Central memory CD8-positive, alpha-beta T cell (primary cell): Measurements from ENCODE around the gene DNAH11.
A peak's percentile ranks its signal among the peaks of the same experiment; 100 is the strongest.

Experiments
- ATAC-seq: fragments of 150-1000 bp; cut with Tn5 transposase; replicated peaks from 2 replicates; pipeline ENCODE4 v1.10.0; 2022; ENCODE audit warnings: mild to moderate bottlenecking, moderate FRiP score, moderate number of reproducible peaks; ENCODE audit not compliant: poor library complexity, severe bottlenecking; ENCODE audit errors: extremely low read depth
- DNase-seq, 2 donors: peaks; one replicate each; pipeline ENCODE4 v3.0.0; 2021; ENCODE audit warnings: low spot score in 2 of 2
- H3K27ac Mint-ChIP-seq: one replicate; pipeline ENCODE4 v1.8.0; 2022; ENCODE audit warnings: low read depth, mild to moderate bottlenecking, moderate library complexity, mixed read lengths
- H3K27me3 Mint-ChIP-seq: one replicate; pipeline ENCODE4 v1.8.0; 2022; ENCODE audit warnings: mixed read lengths
- H3K36me3 Mint-ChIP-seq: one replicate; pipeline ENCODE4 v1.8.0; 2022; ENCODE audit warnings: mild to moderate bottlenecking, moderate library complexity, mixed read lengths; ENCODE audit not compliant: insufficient read depth
- H3K4me1 Mint-ChIP-seq: one replicate; pipeline ENCODE4 v1.8.0; 2022; ENCODE audit warnings: mixed read lengths
- H3K4me3 Mint-ChIP-seq: one replicate; pipeline ENCODE4 v1.8.0; 2022; ENCODE audit warnings: mild to moderate bottlenecking, moderate library complexity, mixed read lengths
- H3K9me3 Mint-ChIP-seq: one replicate; pipeline ENCODE4 v1.8.0; 2022; ENCODE audit warnings: mixed read lengths

The DNAH11 gene, protein sequence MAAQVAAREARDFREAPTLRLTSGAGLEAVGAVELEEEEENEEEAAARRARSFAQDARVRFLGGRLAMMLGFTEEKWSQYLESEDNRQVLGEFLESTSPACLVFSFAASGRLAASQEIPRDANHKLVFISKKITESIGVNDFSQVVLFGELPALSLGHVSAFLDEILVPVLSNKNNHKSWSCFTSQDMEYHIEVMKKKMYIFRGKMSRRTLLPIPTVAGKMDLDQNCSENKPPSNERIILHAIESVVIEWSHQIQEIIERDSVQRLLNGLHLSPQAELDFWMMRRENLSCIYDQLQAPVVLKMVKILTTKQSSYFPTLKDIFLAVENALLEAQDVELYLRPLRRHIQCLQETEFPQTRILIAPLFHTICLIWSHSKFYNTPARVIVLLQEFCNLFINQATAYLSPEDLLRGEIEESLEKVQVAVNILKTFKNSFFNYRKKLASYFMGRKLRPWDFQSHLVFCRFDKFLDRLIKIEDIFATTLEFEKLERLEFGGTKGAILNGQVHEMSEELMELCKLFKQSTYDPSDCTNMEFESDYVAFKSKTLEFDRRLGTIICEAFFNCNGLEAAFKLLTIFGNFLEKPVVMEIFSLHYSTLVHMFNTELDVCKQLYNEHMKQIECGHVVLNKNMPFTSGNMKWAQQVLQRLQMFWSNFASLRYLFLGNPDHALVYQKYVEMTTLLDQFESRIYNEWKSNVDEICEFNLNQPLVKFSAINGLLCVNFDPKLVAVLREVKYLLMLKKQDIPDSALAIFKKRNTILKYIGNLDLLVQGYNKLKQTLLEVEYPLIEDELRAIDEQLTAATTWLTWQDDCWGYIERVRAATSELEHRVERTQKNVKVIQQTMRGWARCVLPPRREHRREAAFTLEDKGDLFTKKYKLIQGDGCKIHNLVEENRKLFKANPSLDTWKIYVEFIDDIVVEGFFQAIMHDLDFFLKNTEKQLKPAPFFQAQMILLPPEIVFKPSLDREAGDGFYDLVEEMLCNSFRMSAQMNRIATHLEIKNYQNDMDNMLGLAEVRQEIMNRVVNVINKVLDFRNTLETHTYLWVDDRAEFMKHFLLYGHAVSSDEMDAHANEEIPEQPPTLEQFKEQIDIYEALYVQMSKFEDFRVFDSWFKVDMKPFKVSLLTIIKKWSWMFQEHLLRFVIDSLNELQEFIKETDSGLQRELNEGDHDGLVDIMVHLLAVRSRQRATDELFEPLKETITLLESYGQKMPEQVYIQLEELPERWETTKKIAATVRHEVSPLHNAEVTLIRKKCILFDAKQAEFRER (N-terminal part only)

DNA sequence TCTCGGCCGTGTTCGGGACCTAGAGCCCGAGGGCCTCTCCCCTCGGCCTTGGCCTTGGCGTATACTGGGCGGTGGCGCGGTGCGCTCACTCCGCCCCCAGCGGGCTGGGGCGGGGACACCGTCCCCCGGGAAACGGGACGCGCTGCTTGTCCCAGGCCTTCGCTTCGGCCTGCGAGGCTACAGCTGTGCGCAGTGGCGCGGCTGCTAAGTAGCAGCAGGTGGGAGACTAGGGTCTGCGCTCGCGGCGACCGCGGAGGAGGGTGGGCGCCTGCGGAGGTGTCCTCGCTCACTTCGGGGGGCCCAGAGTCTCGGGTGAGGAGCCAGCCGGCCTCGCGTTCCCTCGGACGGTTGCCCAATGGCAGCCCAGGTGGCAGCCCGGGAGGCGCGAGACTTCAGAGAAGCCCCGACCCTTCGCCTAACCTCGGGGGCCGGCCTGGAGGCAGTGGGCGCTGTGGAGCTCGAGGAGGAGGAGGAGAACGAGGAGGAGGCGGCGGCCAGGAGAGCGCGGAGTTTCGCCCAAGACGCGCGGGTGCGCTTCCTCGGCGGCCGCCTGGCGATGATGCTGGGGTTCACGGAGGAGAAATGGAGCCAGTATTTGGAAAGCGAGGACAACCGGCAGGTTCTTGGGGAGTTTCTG, at the start of gene DNAH11:
TSS of gene DNAH11 (plus strand) at position 149 of the 637 bp plus-strand sequence. CDS start at position 356, 207 bp downstream.
- ATAC-seq, result no peak
- no peaks in the 10 kb centered on the region for H3K9me3 Mint-ChIP-seq
- peak within 1 kb of the TSS; percentile 43 for H3K4me3 Mint-ChIP-seq
- DNase-seq, result no peak
- peaks cover 5% of the 10 kb centered on the region for H3K4me1 Mint-ChIP-seq
- peaks cover 85% of the 10 kb centered on the region for H3K27me3 Mint-ChIP-seq
- no peaks in the 10 kb centered on the region for H3K36me3 Mint-ChIP-seq
- no peak within 1 kb of the TSS for H3K27ac Mint-ChIP-seq

DNA sequence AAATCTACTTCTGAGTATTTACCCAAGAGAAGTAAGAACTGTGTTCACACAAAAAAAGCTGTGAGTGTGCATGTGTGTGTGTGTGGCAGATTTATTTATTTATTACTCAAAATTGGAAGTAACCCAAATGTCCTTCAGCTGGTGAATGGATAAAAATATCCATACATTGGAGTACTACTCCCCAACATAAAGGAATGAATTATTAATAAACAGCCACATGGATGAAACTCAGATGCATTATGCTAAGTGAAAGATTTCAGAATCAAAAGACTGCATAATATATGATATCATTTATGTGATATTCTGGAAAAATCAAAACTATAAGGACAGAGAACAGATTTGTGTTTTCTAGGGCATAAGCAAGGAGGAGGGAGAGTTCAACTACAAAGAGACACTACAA, 47.1 kb upstream of the DNAH11 start:
- Mint-ChIP-seq H3K4me1 (peaks cover 6% of the 10 kb centered on the region), H3K27me3 (no peaks in the 10 kb centered on the region), H3K27ac (no peak overlapping the region), H3K36me3 (peaks cover 9% of the 10 kb centered on the region), H3K9me3 (peaks cover 4% of the 10 kb centered on the region), H3K4me3 (no peak overlapping the region)
- ATAC-seq (no peak), DNase-seq (no peak)

DNA sequence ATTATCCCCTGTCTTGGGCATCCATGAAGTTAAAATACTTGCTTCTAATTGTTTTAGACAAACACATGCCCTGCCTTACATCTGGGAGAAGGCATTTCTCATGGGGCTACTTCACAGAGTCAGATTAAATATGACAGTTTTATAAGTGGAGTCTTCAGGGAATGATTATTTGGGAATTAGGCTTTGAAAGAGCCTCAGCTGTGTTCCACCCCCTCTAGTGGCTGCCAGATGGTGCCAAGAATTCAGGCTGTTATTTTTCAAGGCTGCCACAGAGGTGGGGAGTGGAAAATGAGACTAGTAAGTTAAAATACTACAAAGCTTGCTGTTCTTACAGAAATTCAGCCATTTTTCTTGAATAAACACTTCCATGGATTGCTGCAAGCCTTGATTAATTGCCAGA, 45.8 kb upstream of the DNAH11 start:
- no peak for DNase-seq
- Mint-ChIP-seq H3K36me3 (peaks cover 7% of the 10 kb centered on the region), H3K9me3 (peaks cover 4% of the 10 kb centered on the region), H3K27me3 (no peaks in the 10 kb centered on the region), H3K4me3 (no peak overlapping the region), H3K27ac (no peak overlapping the region), H3K4me1 (peaks cover 12% of the 10 kb centered on the region)
- ATAC-seq, result no peak

DNA sequence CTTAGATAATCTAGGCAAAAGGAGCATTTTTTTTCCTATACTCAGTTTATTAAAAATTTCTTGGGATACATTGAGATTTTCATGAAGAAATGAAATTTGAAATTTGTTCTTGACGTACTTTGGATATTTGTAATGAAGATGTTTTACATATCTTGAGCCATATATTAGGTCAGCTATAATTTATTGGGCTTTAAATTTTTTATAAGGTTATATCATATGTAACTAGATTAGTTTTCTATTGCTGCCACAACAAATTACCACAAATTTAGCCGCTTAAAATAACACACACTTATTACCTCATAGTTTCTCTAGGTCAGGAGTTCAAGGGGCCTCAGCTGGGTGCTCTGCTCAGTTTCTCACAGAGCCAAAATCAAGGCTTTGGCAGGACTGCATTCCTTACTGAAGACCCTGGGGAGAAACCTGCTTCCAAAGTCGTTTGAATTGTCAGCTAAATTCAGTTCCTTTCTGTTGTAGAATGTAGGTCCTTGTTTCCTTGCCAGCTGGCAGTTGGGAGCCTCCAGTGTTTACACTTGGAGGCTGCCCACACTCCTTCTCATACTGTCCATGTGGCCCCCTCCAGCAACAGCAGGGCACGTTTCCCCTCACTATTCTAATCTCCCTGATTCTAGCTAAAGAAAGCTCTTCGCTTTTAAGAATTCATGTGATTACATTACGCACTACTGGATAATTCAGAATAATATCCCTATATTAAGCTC, 42.6 kb upstream of the DNAH11 start:
- ATAC-seq (no peak), DNase-seq (no peak)
- no peak overlapping the region for H3K4me3 Mint-ChIP-seq
- H3K27me3 Mint-ChIP-seq, result no peaks in the 10 kb centered on the region
- peaks cover 12% of the 10 kb centered on the region for H3K4me1 Mint-ChIP-seq
- H3K9me3 Mint-ChIP-seq, result peaks cover 4% of the 10 kb centered on the region
- peaks cover 11% of the 10 kb centered on the region for H3K36me3 Mint-ChIP-seq
- no peak overlapping the region for H3K27ac Mint-ChIP-seq

DNA sequence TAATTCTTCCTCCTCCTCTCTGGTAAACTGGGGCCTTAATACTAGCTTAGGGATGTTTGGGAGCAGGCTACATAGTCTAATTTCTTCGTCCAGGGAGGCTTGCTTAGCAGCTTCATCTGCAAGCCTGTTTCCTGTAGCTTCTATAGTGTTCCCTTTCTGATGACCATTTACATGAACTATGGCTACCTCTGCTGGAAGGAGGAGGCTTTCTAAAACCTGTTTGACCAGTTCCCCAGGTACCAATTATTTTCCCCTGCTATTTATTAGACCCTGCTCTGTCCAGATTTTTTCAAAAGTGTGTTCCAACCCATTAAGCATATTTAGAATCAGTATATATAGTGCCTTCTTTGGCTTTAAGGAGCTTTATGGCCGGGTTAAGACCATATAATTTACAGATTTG, 38.8 kb upstream of the DNAH11 start:
- Mint-ChIP-seq H3K4me1 (peaks cover 20% of the 10 kb centered on the region), H3K36me3 (peaks cover 13% of the 10 kb centered on the region), H3K27ac (peak overlapping the region; percentile 39), H3K4me3 (no peak overlapping the region), H3K9me3 (peaks cover 6% of the 10 kb centered on the region), H3K27me3 (no peaks in the 10 kb centered on the region)
- DNase-seq, result no peak
- ATAC-seq, result no peak

DNA sequence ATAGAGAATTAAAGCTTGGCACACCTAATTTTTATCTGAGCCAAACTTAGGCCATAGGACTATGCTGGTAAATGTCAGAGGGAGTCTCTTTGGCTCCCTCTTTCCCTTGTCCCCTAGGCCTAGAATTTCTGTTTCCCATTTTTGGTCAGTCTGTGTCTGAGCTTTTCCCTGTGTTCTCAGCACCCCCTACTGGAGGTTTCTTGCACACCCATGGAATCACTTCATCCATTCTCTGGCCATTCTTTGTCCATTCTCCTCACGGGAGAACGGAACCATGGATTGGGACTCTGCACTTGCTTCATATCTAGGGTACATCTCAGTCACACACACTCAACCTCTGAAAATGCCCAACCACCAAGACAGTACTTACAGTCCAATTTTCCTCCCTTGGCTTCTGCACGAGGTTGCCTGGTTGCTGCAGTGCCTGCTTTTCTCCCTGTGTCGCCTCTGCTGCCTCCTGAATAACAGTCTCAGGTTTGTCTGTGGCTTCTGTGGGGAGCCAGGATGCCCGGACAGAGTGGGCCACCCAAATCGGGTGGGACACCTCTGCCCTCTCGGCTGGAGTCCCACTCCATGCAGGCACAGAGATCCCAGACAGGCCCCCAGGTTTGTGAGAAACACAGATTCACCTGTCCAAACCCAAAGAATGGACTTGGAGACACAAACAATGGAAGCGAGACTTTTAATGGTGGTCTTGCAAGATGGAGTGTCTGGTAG, 35.1 kb upstream of the DNAH11 start:
- peaks cover 9% of the 10 kb centered on the region for H3K4me1 Mint-ChIP-seq
- peaks cover 34% of the 10 kb centered on the region for H3K36me3 Mint-ChIP-seq
- ATAC-seq (no peak), DNase-seq (no peak)
- H3K27me3 Mint-ChIP-seq, result no peaks in the 10 kb centered on the region
- no peak overlapping the region for H3K27ac Mint-ChIP-seq
- peaks cover 6% of the 10 kb centered on the region for H3K9me3 Mint-ChIP-seq
- H3K4me3 Mint-ChIP-seq, result no peak overlapping the region

DNA sequence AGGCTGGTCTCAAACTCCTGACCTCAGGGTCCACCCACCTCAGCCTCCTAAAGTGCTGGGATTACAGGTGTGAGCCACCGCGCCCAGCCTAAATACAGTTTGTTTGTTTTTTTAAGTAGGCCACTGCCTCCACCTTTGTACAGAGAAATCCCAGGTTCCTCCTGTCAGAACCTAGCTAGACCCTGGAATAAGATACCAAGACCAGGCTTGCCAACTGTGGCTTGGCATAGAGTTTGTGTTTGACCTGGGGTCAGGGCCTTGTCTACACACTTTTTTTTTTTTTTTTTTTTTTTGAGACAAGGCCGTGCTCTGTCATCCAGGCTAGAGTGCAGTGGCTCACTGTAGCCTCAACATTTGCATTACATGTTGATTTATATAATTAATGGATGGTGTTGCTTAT, 34.3 kb upstream of the DNAH11 start:
- H3K4me3 Mint-ChIP-seq, result no peak overlapping the region
- H3K27me3 Mint-ChIP-seq, result no peaks in the 10 kb centered on the region
- DNase-seq (no peak), ATAC-seq (no peak)
- peaks cover 6% of the 10 kb centered on the region for H3K9me3 Mint-ChIP-seq
- no peak overlapping the region for H3K27ac Mint-ChIP-seq
- H3K36me3 Mint-ChIP-seq, result peaks cover 32% of the 10 kb centered on the region
- peaks cover 9% of the 10 kb centered on the region for H3K4me1 Mint-ChIP-seq

DNA sequence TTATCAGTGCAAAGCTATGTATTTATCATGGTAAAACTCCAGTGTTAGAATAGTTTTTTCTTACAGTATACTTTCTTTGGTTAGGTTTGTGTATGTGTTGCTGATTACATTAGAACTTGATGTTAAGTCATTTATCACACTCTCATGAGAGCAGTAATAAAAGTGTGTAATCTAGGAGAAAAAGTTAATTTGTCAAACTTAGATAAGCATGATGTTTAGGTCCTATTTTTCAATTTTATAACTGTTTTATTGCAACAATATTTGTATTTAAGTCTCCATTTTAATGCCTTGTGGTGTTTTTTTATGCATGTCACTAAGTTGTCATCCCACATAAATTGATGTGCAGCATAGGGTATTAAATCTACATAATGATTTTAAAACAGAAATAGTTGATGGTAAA, 28.8 kb upstream of the DNAH11 start:
- Mint-ChIP-seq H3K9me3 (no peaks in the 10 kb centered on the region), H3K27me3 (no peaks in the 10 kb centered on the region), H3K4me1 (no peaks in the 10 kb centered on the region), H3K27ac (no peak overlapping the region), H3K36me3 (peaks cover 24% of the 10 kb centered on the region), H3K4me3 (no peak overlapping the region)
- DNase-seq, result no peak
- no peak for ATAC-seq

DNA sequence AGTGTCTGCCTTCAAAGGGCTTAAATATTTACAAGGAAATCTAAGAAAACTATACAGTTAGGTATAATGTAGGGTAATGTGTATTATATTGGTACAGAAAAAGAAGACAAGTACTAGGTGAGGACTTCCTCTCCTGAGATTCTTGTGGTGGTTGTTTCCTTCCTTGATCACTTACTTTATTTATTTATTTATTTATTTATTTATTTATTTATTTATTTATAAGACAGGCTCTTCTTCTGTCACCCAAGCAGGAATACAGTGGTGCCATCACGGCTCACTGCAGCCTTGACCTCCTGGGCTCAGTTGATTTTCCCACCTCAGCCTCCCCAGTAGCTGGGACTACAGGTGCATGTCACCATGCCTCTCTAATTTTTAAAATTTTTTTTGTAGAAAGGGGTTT, 18.2 kb upstream of the DNAH11 start:
- no peak for ATAC-seq
- Mint-ChIP-seq H3K4me1 (no peaks in the 10 kb centered on the region), H3K9me3 (no peaks in the 10 kb centered on the region), H3K36me3 (no peaks in the 10 kb centered on the region), H3K27ac (no peak overlapping the region), H3K4me3 (no peak overlapping the region), H3K27me3 (no peaks in the 10 kb centered on the region)
- no peak for DNase-seq

DNA sequence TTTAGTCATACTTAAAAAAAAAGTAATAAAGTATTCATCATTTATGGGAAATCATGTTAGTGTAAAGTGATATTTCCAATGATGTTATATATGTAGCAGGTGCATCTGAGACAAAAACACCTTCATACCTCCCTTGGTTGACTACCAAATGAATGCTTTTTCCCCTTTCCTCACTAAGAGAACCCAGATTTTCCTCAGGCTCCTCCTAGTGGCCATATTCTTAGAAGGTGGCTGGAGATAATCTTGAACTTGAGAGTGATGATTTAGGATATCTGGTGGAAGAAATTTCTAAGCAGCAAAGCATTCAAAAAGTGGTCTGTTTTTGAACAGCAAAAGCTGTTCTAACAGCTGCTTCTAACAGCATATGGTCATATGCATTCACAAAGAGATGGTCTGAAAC, 16.8 kb upstream of the DNAH11 start:
- Mint-ChIP-seq H3K9me3 (no peaks in the 10 kb centered on the region), H3K4me1 (no peaks in the 10 kb centered on the region), H3K27ac (no peak overlapping the region), H3K4me3 (no peak overlapping the region), H3K36me3 (peaks cover 1% of the 10 kb centered on the region), H3K27me3 (no peaks in the 10 kb centered on the region)
- no peak for ATAC-seq
- DNase-seq, result no peak

DNA sequence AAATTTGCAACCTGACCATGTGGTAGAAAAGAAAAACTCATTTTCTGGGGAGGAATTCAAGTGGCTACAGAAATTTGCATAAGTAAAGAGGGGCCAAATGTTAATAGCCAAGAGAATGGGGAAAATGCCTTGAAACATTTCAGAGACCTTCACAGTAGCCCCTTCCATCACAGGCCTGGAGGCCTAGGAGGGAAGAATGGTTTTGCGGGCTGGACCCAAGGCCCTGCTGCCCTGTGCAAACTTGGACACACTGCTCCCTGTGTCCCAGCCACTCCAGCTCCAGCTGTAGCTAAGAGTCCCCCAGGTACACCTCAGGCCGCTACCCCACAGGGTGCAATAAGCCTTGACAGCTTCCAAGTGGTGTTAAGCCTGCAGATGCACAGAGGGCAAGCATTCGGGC, 16.4 kb upstream of the DNAH11 start:
- Mint-ChIP-seq H3K4me3 (no peak overlapping the region), H3K27ac (no peak overlapping the region), H3K36me3 (peaks cover 1% of the 10 kb centered on the region), H3K27me3 (no peaks in the 10 kb centered on the region), H3K9me3 (no peaks in the 10 kb centered on the region), H3K4me1 (no peaks in the 10 kb centered on the region)
- ATAC-seq (no peak), DNase-seq (no peak)
